Esophagus muscularis mucosa (tissue), 3 donors: ENCODE results near the gene MBD5.

Source experiments
- POLR2A ChIP-seq: fragments of 450-650 bp; IDR thresholded peaks from one replicate; pipeline ENCODE4 v1.6.1; 2017; ENCODE audit warnings: antibody characterized with exemption, moderate library complexity, mild to moderate bottlenecking, low read depth
- POLR2AphosphoS5 ChIP-seq, 2 donors: sonication (generic); formaldehyde crosslinking; IDR thresholded peaks; one replicate each; pipeline ENCODE4 v1.6.1; 2017; ENCODE audit warnings: antibody characterized with exemption in 2 of 2
- TF ChIP-seq, protein P1 (sequence below), 3 experiments: fragments of 200-600 bp in 2 of 3; fragments of 450-650 bp in 1 of 3; sonication (generic) in 2 of 3; IDR thresholded peaks; one replicate each; pipeline ENCODE4 v1.5.1; 2017 to 2019; ENCODE audit warnings: antibody characterized with exemption in 3 of 3, mild to moderate bottlenecking in 2 of 3, moderate library complexity in 1 of 3

DNA sequence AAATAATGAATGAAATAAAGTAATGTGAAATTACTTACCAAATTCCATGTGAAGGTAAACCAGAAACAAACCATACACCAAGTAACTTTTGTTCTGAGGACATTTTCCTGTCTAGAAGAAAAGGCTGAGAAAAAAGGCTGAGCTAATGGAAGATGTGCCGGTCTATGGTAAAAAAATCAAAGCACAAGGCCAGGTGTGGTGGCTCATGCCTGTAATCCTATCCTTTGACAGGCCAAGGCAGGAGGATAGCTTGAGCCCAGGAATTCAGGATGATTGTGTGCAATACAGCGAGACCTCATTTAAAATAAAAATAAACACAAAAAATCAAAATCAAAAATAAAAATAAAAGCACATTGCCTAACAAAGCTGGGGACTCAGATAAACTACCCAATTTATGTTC, 7.0 kb upstream of the MBD5 start:
- no peak for TF ChIP-seq POLR2A
- no peak for TF ChIP-seq POLR2AphosphoS5 (IDR thresholded peaks at IDR 0.05)
- TF ChIP-seq, protein P1, sequence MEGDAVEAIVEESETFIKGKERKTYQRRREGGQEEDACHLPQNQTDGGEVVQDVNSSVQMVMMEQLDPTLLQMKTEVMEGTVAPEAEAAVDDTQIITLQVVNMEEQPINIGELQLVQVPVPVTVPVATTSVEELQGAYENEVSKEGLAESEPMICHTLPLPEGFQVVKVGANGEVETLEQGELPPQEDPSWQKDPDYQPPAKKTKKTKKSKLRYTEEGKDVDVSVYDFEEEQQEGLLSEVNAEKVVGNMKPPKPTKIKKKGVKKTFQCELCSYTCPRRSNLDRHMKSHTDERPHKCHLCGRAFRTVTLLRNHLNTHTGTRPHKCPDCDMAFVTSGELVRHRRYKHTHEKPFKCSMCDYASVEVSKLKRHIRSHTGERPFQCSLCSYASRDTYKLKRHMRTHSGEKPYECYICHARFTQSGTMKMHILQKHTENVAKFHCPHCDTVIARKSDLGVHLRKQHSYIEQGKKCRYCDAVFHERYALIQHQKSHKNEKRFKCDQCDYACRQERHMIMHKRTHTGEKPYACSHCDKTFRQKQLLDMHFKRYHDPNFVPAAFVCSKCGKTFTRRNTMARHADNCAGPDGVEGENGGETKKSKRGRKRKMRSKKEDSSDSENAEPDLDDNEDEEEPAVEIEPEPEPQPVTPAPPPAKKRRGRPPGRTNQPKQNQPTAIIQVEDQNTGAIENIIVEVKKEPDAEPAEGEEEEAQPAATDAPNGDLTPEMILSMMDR (IDR thresholded peaks at IDR 0.05): no peak
